GM18499 (cell line): Measurements from ENCODE around the gene GCSAM.
"Not testable (repeated sequence)": the region's sequence is repeated elsewhere in the genome, so short reads cannot be mapped to it uniquely, and the experiment has no call there.

Source experiments
- ATAC-seq: cut with Tn5 transposase; IDR thresholded peaks from one replicate; pipeline ENCODE4 v1.9.1; 2021; ENCODE audit warnings: moderate number of reproducible peaks; ENCODE audit not compliant: insufficient read depth, unreplicated experiment

Gene GCSAM

GRCh38 chr3:112078125-112079083 is 54.6 kb downstream of the GCSAM start:
- ATAC-seq: no peak

- ATAC-seq: peak; percentile 96
Observed at GRCh38 chr3:112074616-112075497, 58.2 kb downstream of the GCSAM start.

DNA sequence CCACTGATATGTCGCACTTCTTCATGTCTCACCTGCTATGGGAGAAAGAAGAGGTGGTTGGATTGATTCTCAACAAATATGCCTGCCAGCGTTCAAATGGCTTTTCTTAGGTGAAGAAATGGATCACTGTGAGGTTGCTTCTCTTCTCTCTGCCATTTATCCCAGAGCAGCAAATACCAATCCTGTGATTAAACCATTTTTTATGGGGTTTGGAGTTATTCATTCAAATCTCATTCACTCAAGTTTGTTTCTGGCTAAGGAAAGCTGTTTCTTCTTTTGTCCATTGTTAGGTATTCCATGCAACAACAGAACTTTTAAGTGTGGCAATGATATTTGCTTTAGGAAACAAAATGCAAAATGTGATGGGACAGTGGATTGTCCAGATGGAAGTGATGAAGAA is 59.0 kb downstream of the GCSAM start:
- ATAC-seq: no peak

DNA sequence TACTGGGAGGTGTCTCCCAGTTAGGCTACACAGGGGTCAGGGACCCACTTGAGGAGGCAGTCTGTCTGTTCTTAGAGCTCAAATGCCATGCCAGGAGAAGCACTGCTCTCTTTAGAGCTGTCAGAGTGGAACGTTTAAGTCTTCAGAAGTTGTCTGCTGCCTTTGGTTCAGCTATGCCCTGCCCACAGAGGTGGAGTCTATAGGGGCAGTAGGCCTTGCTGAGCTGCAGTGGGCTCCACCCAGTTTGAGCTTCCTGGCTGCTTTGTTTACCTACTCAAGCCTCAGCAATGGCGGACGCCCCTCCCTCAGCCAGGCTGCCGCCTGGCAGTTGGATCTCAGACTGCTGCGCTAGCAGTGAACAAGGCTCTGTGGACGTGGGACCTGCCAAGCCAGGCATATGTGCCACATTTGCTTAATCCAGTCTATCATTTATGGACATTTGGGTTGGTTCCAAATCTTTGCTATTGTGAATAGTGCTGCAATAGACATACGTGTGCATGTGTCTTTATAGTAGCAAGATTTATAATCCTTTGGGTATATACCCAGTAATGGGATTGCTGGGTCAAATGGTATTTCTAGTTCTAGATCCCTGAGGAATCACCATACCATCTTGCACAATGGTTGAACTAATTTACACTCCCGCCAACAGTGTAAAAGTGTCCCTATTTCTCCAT is 60.5 kb downstream of the GCSAM start:
- not testable (repeated sequence) for ATAC-seq
